ENCODE results near the gene CSMD2. TPM values are rescaled to one million over a fixed set of nuclear protein-coding genes. Genes with fewer than 3 reads are reported as not detected.

The CSMD2 gene
- total RNA-seq, 1 donor from 2014 or later, result 0.27 TPM

GRCh38 chr1:33971018-33971710, 193.9 kb downstream of the CSMD2 start:
- Mint-ChIP-seq H3K4me3 (ENCODE audit: unreplicated experiment) (no peak overlapping the region), H3K36me3 (ENCODE audit: unreplicated experiment) (no peaks in the 10 kb centered on the region), H3K27me3 (ENCODE audit: unreplicated experiment) (peaks cover 9% of the 10 kb centered on the region), H3K9me3 (ENCODE audit: unreplicated experiment) (no peaks in the 10 kb centered on the region), H3K27ac (ENCODE audit: unreplicated experiment) (no peak overlapping the region), H3K4me1 (ENCODE audit: low read depth, unreplicated experiment) (peaks cover 20% of the 10 kb centered on the region)
- no peak for DNase-seq
- TF ChIP-seq, protein P1, sequence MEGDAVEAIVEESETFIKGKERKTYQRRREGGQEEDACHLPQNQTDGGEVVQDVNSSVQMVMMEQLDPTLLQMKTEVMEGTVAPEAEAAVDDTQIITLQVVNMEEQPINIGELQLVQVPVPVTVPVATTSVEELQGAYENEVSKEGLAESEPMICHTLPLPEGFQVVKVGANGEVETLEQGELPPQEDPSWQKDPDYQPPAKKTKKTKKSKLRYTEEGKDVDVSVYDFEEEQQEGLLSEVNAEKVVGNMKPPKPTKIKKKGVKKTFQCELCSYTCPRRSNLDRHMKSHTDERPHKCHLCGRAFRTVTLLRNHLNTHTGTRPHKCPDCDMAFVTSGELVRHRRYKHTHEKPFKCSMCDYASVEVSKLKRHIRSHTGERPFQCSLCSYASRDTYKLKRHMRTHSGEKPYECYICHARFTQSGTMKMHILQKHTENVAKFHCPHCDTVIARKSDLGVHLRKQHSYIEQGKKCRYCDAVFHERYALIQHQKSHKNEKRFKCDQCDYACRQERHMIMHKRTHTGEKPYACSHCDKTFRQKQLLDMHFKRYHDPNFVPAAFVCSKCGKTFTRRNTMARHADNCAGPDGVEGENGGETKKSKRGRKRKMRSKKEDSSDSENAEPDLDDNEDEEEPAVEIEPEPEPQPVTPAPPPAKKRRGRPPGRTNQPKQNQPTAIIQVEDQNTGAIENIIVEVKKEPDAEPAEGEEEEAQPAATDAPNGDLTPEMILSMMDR (IDR thresholded peaks at IDR 0.05; ENCODE audit: partially characterized antibody, unreplicated experiment), result no peak

- H3K4me3 Mint-ChIP-seq (ENCODE audit: unreplicated experiment), result no peak overlapping the region
- DNase-seq, result no peak
- no peaks in the 10 kb centered on the region for H3K36me3 Mint-ChIP-seq (ENCODE audit: unreplicated experiment)
- no peaks in the 10 kb centered on the region for H3K9me3 Mint-ChIP-seq (ENCODE audit: unreplicated experiment)
- TF ChIP-seq, protein P1 (IDR thresholded peaks at IDR 0.05; ENCODE audit: partially characterized antibody, unreplicated experiment), result no peak
- H3K27ac Mint-ChIP-seq (ENCODE audit: unreplicated experiment), result no peak overlapping the region
- peaks cover 9% of the 10 kb centered on the region for H3K27me3 Mint-ChIP-seq (ENCODE audit: unreplicated experiment)
- H3K4me1 Mint-ChIP-seq (ENCODE audit: low read depth, unreplicated experiment), result peaks cover 20% of the 10 kb centered on the region
Observed at GRCh38 chr1:33970148-33970825, 194.7 kb downstream of the CSMD2 start.

DNA sequence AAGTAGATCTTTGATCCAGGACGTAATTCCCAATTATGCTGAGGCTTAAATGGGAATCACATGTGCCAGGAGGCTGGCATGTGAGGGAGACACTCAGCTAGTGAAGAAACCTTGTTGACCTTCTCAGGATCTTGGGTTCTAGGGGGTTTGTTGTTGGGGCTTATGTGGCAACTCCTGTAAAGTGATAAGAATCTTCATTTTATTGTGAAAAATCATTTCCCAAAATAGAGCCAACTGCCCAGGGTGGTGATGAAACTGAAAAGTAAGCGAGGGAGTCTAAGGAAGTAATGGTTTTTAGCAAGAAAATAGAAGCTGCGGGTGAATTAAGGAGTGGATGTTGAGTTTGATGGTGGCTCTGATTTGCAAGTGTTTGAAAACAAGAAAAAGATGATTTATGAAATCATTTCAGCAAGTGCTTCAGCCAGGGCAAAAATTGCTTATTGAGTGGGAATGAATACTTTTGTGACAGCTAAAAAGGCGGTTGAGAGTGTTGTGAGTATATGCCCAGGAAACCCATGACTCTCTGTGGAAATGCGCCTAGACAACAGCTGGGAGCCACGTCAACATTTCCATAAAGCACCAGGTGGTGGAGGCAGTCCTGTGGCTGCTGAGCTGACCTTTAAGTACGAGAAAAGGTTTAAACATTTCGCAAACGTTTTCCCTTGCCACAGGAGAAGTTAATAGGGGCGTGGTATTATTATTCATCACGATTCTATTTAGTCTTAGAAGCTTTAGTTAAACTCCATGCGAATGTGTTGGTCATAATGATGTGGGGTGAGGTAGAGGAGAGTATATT, 198.5 kb downstream of the CSMD2 start:
- TF ChIP-seq, protein P1 (IDR thresholded peaks at IDR 0.05; ENCODE audit: partially characterized antibody, unreplicated experiment), result no peak
- Mint-ChIP-seq H3K27me3 (ENCODE audit: unreplicated experiment) (peaks cover 2% of the 10 kb centered on the region), H3K36me3 (ENCODE audit: unreplicated experiment) (no peaks in the 10 kb centered on the region), H3K9me3 (ENCODE audit: unreplicated experiment) (peaks cover 2% of the 10 kb centered on the region), H3K27ac (ENCODE audit: unreplicated experiment) (no peak overlapping the region), H3K4me1 (ENCODE audit: low read depth, unreplicated experiment) (peaks cover 22% of the 10 kb centered on the region), H3K4me3 (ENCODE audit: unreplicated experiment) (no peak overlapping the region)
- DNase-seq, result no peak

- Mint-ChIP-seq H3K4me3 (ENCODE audit: unreplicated experiment) (no peak overlapping the region), H3K4me1 (ENCODE audit: low read depth, unreplicated experiment) (peaks cover 15% of the 10 kb centered on the region), H3K9me3 (ENCODE audit: unreplicated experiment) (peaks cover 2% of the 10 kb centered on the region), H3K36me3 (ENCODE audit: unreplicated experiment) (no peaks in the 10 kb centered on the region), H3K27me3 (ENCODE audit: unreplicated experiment) (peaks cover under 1% of the 10 kb centered on the region), H3K27ac (ENCODE audit: unreplicated experiment) (no peak overlapping the region)
- TF ChIP-seq, protein P1 (IDR thresholded peaks at IDR 0.05; ENCODE audit: partially characterized antibody, unreplicated experiment), result no peak
- no peak for DNase-seq
Observed at GRCh38 chr1:33965086-33965485, 199.9 kb downstream of the CSMD2 start.

Data from glutamatergic neuron (in vitro differentiated cells).